Left lung (tissue), 10 donors: ENCODE measurements around the gene GRID1. TPM values are rescaled to one million over a fixed set of nuclear protein-coding genes. Genes with fewer than 3 reads are reported as not detected.

Source experiments
- ATAC-seq: fragments of 200-7000 bp; cut with Tn5 transposase; one replicate; pipeline ENCODE4 v1.9.1; 2020; ENCODE audit warnings: moderate library complexity
- DNase-seq, 4 donors: peaks; one replicate each; pipeline ENCODE4 v3.0.0-alpha.2; 2013 to 2020
- H3K27ac ChIP-seq, 2 donors: fragments of 200-600 bp; sonication (generic) in 1 of 2; one replicate each; pipeline versions ENCODE4 v1.5.0 to v1.8.0; 2020 to 2021
- H3K27me3 ChIP-seq, 2 donors: fragments of 200-600 bp; sonication (generic) in 1 of 2; one replicate each; pipeline versions ENCODE4 v1.5.0 to v1.8.0; 2020 to 2021
- H3K36me3 ChIP-seq, 2 donors: fragments of 200-600 bp; sonication (generic) in 1 of 2; one replicate each; pipeline versions ENCODE4 v1.5.0 to v1.8.0; 2020 to 2021
- H3K4me1 ChIP-seq, 2 donors: fragments of 200-600 bp; one replicate each; pipeline ENCODE4 v1.8.0; 2021
- H3K4me3 ChIP-seq, 2 donors: fragments of 200-600 bp; sonication (generic) in 1 of 2; one replicate each; pipeline versions ENCODE4 v1.5.0 to v1.8.0; 2020 to 2021; ENCODE audit warnings: mild to moderate bottlenecking in 1 of 2
- H3K9me3 ChIP-seq, 2 donors: fragments of 200-600 bp; sonication (generic) in 1 of 2; one replicate each; pipeline versions ENCODE4 v1.5.0 to v1.8.0; 2020 to 2021
- intact Hi-C, 2 donors: fragments of 100-400 bp; cut with DNase I; formaldehyde crosslinking; loops; one replicate each; pipeline versions ENCODE4 v1.11.2 to v1.14.2; 2022
- polyA plus RNA-seq, 6 donors: library from polyadenylated mRNA; unstranded; fragments of 120-200 nt; gene quantifications; one replicate each; pipeline ENCODE4 v1.2.1, GENCODE V29; 2013; ENCODE audit not compliant: insufficient read length in 6 of 6
- total RNA-seq, 2 donors: library from RNA; stranded (reverse); fragmentation: NEBNext Ultra II Directional; extraction: Animal tissue kit (Norgen Biotek cat#: 25700); gene quantifications; one replicate each; pipeline ENCODE4 v1.2.1, GENCODE V29; 2021
- TF ChIP-seq, protein P1 (sequence below), 2 donors: fragments of 200-600 bp; sonication (generic) in 1 of 2; IDR thresholded peaks; one replicate each; pipeline versions ENCODE4 v1.5.0 to v1.8.0; 2021; ENCODE audit warnings: antibody characterized with exemption in 2 of 2
- donor health status: DM: no; HTN: yes; CAD: no.
- donor health status: DM: no; HTN: no; CAD: no.

Gene GRID1
- total and polyA plus RNA-seq, 8 donors: 0.81 to 2.6 (median 1.2) TPM

DNA sequence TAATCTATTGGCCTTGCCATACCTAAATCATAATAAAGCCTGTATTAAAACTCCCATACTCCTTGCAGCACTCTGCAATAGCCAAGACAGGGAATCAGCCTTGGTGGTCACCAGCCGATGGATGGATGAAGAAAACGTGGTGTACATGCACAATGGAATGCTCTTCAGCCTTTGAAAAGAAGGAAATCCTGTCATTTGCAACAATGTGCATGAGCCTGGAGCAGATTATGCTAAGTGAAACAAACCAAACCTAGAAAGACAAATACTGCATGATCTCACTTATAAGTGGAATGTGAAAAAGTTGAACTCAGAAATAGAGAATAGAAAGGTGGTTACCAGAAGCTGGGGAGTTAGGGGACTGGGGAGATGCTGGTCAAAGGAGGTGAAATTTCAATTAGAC lies 218.5 kb downstream of the GRID1 start:
- ATAC-seq (no peak), DNase-seq (no peak)
- TF ChIP-seq, protein P1, sequence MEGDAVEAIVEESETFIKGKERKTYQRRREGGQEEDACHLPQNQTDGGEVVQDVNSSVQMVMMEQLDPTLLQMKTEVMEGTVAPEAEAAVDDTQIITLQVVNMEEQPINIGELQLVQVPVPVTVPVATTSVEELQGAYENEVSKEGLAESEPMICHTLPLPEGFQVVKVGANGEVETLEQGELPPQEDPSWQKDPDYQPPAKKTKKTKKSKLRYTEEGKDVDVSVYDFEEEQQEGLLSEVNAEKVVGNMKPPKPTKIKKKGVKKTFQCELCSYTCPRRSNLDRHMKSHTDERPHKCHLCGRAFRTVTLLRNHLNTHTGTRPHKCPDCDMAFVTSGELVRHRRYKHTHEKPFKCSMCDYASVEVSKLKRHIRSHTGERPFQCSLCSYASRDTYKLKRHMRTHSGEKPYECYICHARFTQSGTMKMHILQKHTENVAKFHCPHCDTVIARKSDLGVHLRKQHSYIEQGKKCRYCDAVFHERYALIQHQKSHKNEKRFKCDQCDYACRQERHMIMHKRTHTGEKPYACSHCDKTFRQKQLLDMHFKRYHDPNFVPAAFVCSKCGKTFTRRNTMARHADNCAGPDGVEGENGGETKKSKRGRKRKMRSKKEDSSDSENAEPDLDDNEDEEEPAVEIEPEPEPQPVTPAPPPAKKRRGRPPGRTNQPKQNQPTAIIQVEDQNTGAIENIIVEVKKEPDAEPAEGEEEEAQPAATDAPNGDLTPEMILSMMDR (IDR thresholded peaks at IDR 0.05): no peak
- intact Hi-C loops: no loop called here
- Histone ChIP-seq H3K36me3 (no peaks in the 10 kb centered on the region), H3K27me3 (no peaks in the 10 kb centered on the region), H3K9me3 (no peaks in the 10 kb centered on the region), H3K4me3 (no peak overlapping the region), H3K4me1 (no peaks in the 10 kb centered on the region), H3K27ac (no peak overlapping the region)

DNA sequence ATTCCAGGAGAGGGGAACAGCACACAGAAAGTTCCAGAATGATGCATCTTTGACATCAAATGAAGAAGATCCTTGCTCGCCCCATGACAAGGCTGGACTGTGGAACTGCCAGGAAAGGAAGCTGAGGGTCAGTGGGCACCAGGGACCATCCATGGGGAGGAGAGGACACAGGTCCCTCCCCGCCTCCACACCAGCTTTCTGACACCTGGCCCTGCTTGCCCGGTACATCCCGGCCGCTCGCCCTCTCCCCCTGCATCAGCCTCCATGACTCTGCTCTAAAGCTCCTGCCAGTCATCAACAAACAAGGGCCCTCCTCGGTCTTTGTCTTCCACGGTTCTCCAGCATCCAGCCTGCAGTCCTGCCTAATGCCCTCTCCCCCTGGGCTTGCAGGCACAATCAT lies 222.3 kb downstream of the GRID1 start:
- Histone ChIP-seq H3K27ac (no peak overlapping the region), H3K36me3 (no peaks in the 10 kb centered on the region), H3K27me3 (no peaks in the 10 kb centered on the region), H3K9me3 (no peaks in the 10 kb centered on the region), H3K4me3 (no peak overlapping the region), H3K4me1 (no peaks in the 10 kb centered on the region)
- DNase-seq (no peak), ATAC-seq (no peak)
- intact Hi-C loops: no loop called here
- TF ChIP-seq, protein P1 (IDR thresholded peaks at IDR 0.05): no peak

DNA sequence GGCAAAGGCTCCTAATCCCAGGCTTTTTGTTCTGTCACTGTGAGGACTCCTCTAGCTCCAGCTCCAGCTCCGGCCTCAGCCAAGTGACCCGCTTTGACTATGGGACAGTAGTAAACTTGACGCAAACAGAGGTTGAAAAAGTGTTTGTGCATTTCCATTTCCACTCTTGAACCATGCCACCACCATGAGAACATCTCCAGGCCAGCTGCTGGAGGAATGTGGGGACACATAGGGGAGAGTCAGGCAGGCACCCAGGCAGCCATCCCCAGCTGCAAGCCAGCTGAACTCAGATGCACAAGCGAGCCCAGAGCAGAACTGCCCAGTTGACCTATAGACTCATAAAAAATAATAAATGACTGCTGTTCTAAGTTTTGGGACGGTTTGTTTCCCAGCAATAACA lies 224.7 kb downstream of the GRID1 start:
- intact Hi-C loops: no loop called here

GRCh38 chr10:86139066-86139657 lies 227.4 kb downstream of the GRID1 start:
- Histone ChIP-seq H3K9me3 (no peaks in the 10 kb centered on the region), H3K27me3 (no peaks in the 10 kb centered on the region), H3K4me3 (no peak overlapping the region), H3K36me3 (no peaks in the 10 kb centered on the region), H3K27ac (no peak overlapping the region), H3K4me1 (no peaks in the 10 kb centered on the region)
- no peak for ATAC-seq
- intact Hi-C loops: no loop called here
- TF ChIP-seq, protein P1 (IDR thresholded peaks at IDR 0.05): peak; percentile 17 to 24
- peak in 1 of 4 donors; percentile 13 for DNase-seq

More for the DNA sequence above, 224.7 kb downstream of the GRID1 start:
- H3K4me3 ChIP-seq: no peak overlapping the region
- no peak for DNase-seq
- no peaks in the 10 kb centered on the region for H3K27me3 ChIP-seq
- ATAC-seq: no peak
- H3K27ac ChIP-seq: no peak overlapping the region
- TF ChIP-seq, protein P1 (IDR thresholded peaks at IDR 0.05): no peak
- no peaks in the 10 kb centered on the region for H3K9me3 ChIP-seq
- H3K4me1 ChIP-seq: no peaks in the 10 kb centered on the region
- H3K36me3 ChIP-seq: no peaks in the 10 kb centered on the region

- Histone ChIP-seq H3K36me3 (no peaks in the 10 kb centered on the region), H3K4me3 (no peak overlapping the region), H3K4me1 (no peaks in the 10 kb centered on the region), H3K9me3 (no peaks in the 10 kb centered on the region), H3K27me3 (no peaks in the 10 kb centered on the region), H3K27ac (no peak overlapping the region)
- TF ChIP-seq, protein P1 (IDR thresholded peaks at IDR 0.05): no peak
- DNase-seq (no peak), ATAC-seq (no peak)
- intact Hi-C loops: no loop called here
These were observed 228.0 kb downstream of the GRID1 start for GRCh38 chr10:86138551-86139065.
